ENCODE measurements around the gene UBAP2L. TPM values are rescaled to one million over a fixed set of nuclear protein-coding genes. Genes with fewer than 3 reads are reported as not detected.

UBAP2L gene
- total and polyA plus RNA-seq, 10 of the 15 experiments (the other 5 are each of a cell fraction or from before 2014, with no cell fraction given): 49.9 to 198 (median 152) TPM

DNA sequence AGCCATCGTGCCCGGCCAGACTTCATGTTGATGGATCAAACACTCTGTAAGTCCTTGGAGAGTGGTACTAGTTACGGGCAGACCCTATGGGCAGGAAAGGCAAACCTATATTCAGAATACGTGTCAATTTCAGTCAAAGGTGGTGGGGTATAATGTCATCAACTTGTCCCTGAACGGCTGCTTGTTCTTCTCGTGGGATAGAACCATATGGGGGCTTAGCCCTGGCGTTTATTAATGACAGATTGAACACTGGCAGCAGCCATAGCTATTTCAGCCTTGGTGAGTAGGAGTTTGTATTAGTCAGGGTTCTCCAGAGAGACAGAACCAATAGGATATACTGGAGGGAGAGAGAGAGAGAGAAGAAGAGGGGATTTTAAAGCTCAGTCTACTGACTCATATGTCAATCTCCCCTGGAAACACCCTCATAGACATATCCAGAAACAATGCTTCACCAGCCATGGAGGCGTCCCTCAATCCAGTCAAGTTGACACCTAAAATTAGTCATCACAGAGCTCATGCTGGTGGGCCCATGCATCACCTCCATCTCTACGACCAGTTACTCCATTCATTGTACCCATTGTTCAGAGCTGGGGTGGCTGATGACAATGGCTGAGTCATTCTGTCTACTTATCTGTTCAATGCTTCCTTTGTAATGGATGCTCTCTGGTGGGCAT is 84.0 kb downstream of the UBAP2L start:
- Histone ChIP-seq H3K4me3 (no peak overlapping the region), H3K9ac (ENCODE audit: control insufficient read depth, insufficient read depth, low read length) (no peak overlapping the region), H3K4me2 (ENCODE audit: control insufficient read depth, insufficient read depth) (no peak overlapping the region), H3K9me3 (replicated peaks; ENCODE audit: control insufficient read depth, insufficient read depth, low read length) (no peaks in the 10 kb centered on the region; the same call in 1 of the 3 replicates), H3K27me3 (replicated peaks in 1 of 2; ENCODE audit: control insufficient read depth in 2 of 2, insufficient read depth in 2 of 2, low read length in 1 of 2) (no peaks in the 10 kb centered on the region), H3K79me2 (ENCODE audit: control insufficient read depth, insufficient read depth, low read length) (no peaks in the 10 kb centered on the region), H2AFZ (ENCODE audit: control insufficient read depth, low read depth, low read length) (peak overlapping the region; percentile 39), H4K20me1 (ENCODE audit: control insufficient read depth, insufficient read depth) (no peaks in the 10 kb centered on the region), H3K27ac (ENCODE audit: control insufficient read depth, insufficient read depth) (no peak overlapping the region), H3K4me1 (ENCODE audit: control insufficient read depth, insufficient read depth, low read length) (no peaks in the 10 kb centered on the region), H3K36me3 (ENCODE audit: control insufficient read depth in 2 of 2, insufficient read depth in 2 of 2, low read length in 1 of 2) (no peaks in the 10 kb centered on the region)
- no TSS peak for BruUV-seq (replicated peaks)
- CTCF ChIA-PET: interaction anchor here (0.7 to 2.3 kb wide), 6 partner anchors 13 to 952 kb away, joined by 3 to 10 read pairs (median 3); partner anchors contain the start of gene HAX1
- 2% methylated on average over 9 of the region's 9 CpGs for WGBS (ENCODE audit: insufficient coverage, insufficient replicate concordance, low lambda C conversion rate, missing lambda C conversion rate)
- FAIRE-seq (no peak), DNase-seq (ENCODE audit: low read depth, low spot score) (no peak), ATAC-seq (peak; percentile 87)
- SMC1A ChIA-PET (ENCODE audit: uncharacterized antibody, unreplicated experiment): interaction anchor here (0.6 to 1.8 kb wide), 4 partner anchors 10 to 441 kb away, joined by 3 to 5 read pairs (median 4); no protein-coding TSS in a partner anchor
- in situ Hi-C loops (cut with MboI) (no loop called here), intact Hi-C loops (cut with micrococcal nuclease; ENCODE audit: unreplicated experiment) (no loop called here)
- POLR2A ChIA-PET: interaction anchor here (0.6 to 1.7 kb wide), 2 partner anchors 23 to 308 kb away, joined by 4 to 9 read pairs; no protein-coding TSS in a partner anchor
- RAD21 ChIA-PET (ENCODE audit: unreplicated experiment): interaction anchor here (0.5 to 1.2 kb wide), 2 partner anchors 21 to 32 kb away, joined by 3 to 4 read pairs; partner anchors contain the start of gene ATP8B2
- TF ChIP-seq TCF3 (IDR thresholded peaks at IDR 0.05; ENCODE audit: borderline replicate concordance, insufficient read depth, low read depth, low read length) (no peak), NR2C1 (IDR thresholded peaks at IDR 0.05) (no peak), STAT3 (IDR thresholded peaks at IDR 0.05; ENCODE audit: low read depth, low read length) (no peak), TARDBP (IDR thresholded peaks at IDR 0.05; ENCODE audit: borderline replicate concordance) (no peak), HDGF (IDR thresholded peaks at IDR 0.05) (no peak), CREB1 (IDR thresholded peaks at IDR 0.05; ENCODE audit: low read depth) (0 out of 2 replicates have a peak, but pooled peaks have one; percentile 14), RUNX3 (IDR thresholded peaks at IDR 0.05; ENCODE audit: low read length) (peak; percentile 58; the same call in 1 of the 2 replicates), SUPT20H (IDR thresholded peaks at IDR 0.05; ENCODE audit: borderline replicate concordance, control insufficient read depth, low read depth, low read length) (no peak), ZNF687 (IDR thresholded peaks at IDR 0.05) (no peak), STAT1 (conservative IDR thresholded peaks at IDR 0.05) (no peak), IKZF2 (IDR thresholded peaks at IDR 0.05) (peak in 1 of 2 experiments; percentile 33; a peak in 1 of 4 replicates), NFXL1 (IDR thresholded peaks at IDR 0.05; ENCODE audit: borderline replicate concordance) (no peak), ZNF384 (IDR thresholded peaks at IDR 0.05; ENCODE audit: borderline replicate concordance, low read depth, low read length) (no peak), MYB (IDR thresholded peaks at IDR 0.05; ENCODE audit: borderline replicate concordance, low read depth, low read length) (no peak), CHD2 (IDR thresholded peaks at IDR 0.05; ENCODE audit: borderline replicate concordance, low read depth, low read length) (no peak)
- TF ChIP-seq, protein P1, sequence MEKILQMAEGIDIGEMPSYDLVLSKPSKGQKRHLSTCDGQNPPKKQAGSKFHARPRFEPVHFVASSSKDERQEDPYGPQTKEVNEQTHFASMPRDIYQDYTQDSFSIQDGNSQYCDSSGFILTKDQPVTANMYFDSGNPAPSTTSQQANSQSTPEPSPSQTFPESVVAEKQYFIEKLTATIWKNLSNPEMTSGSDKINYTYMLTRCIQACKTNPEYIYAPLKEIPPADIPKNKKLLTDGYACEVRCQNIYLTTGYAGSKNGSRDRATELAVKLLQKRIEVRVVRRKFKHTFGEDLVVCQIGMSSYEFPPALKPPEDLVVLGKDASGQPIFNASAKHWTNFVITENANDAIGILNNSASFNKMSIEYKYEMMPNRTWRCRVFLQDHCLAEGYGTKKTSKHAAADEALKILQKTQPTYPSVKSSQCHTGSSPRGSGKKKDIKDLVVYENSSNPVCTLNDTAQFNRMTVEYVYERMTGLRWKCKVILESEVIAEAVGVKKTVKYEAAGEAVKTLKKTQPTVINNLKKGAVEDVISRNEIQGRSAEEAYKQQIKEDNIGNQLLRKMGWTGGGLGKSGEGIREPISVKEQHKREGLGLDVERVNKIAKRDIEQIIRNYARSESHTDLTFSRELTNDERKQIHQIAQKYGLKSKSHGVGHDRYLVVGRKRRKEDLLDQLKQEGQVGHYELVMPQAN (conservative IDR thresholded peaks at IDR 0.05): no peak
- TF ChIP-seq, protein P2, sequence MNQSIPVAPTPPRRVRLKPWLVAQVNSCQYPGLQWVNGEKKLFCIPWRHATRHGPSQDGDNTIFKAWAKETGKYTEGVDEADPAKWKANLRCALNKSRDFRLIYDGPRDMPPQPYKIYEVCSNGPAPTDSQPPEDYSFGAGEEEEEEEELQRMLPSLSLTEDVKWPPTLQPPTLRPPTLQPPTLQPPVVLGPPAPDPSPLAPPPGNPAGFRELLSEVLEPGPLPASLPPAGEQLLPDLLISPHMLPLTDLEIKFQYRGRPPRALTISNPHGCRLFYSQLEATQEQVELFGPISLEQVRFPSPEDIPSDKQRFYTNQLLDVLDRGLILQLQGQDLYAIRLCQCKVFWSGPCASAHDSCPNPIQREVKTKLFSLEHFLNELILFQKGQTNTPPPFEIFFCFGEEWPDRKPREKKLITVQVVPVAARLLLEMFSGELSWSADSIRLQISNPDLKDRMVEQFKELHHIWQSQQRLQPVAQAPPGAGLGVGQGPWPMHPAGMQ (IDR thresholded peaks at IDR 0.05; ENCODE audit: borderline replicate concordance): no peak
